Measurements from ENCODE around the gene UCKL1.

The UCKL1 gene

DNA sequence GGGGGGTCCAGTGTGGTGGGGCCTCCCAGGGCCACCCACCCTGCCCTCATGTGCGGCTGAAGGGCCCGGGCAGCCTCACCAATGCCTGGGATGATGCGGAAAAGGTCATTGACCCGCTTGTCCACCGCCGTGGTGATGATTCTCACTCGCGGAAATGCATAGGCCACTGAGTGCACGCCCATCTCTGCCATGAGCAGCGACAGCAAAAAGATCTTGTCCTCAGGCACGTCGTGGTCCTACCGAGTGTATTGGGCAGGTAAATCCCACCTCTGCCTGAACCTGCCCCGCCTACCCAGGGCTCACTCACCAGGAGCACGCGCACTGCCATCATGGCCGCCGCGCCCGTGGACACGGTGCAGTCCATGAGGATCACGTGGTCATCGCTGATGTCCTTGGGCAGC, 16.1 kb downstream of the UCKL1 start:
- DNase-seq, result no peak
- Histone ChIP-seq H3K9me3 (no peaks in the 10 kb centered on the region), H3K27me3 (no peaks in the 10 kb centered on the region), H3K4me3 (no peak overlapping the region), H3K4me1 (peaks cover 0 to 9% (median 0%) of the 10 kb centered on the region in 4 donors), H3K36me3 (peaks cover 28 to 85% (median 66%) of the 10 kb centered on the region in 3 donors), H3K27ac (no peak overlapping the region)
- intact Hi-C loops (cut with DNase I; ENCODE audit: low total_unique reads), result no loop called here
- TF ChIP-seq, protein P1, sequence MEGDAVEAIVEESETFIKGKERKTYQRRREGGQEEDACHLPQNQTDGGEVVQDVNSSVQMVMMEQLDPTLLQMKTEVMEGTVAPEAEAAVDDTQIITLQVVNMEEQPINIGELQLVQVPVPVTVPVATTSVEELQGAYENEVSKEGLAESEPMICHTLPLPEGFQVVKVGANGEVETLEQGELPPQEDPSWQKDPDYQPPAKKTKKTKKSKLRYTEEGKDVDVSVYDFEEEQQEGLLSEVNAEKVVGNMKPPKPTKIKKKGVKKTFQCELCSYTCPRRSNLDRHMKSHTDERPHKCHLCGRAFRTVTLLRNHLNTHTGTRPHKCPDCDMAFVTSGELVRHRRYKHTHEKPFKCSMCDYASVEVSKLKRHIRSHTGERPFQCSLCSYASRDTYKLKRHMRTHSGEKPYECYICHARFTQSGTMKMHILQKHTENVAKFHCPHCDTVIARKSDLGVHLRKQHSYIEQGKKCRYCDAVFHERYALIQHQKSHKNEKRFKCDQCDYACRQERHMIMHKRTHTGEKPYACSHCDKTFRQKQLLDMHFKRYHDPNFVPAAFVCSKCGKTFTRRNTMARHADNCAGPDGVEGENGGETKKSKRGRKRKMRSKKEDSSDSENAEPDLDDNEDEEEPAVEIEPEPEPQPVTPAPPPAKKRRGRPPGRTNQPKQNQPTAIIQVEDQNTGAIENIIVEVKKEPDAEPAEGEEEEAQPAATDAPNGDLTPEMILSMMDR (IDR thresholded peaks at IDR 0.05), result no peak

- Histone ChIP-seq H3K36me3 (peaks cover 22 to 85% (median 66%) of the 10 kb centered on the region in 3 donors), H3K27ac (no peak overlapping the region), H3K4me3 (no peak overlapping the region), H3K4me1 (peaks cover 0 to 9% (median 0%) of the 10 kb centered on the region in 4 donors), H3K27me3 (no peaks in the 10 kb centered on the region), H3K9me3 (no peaks in the 10 kb centered on the region)
- TF ChIP-seq, protein P1 (IDR thresholded peaks at IDR 0.05), result no peak
- no peak for DNase-seq
- intact Hi-C loops (cut with DNase I; ENCODE audit: low total_unique reads), result no loop called here
These were observed 16.9 kb downstream of the UCKL1 start for GRCh38 chr20:63939061-63939935.

- no peak overlapping the region for H3K27ac ChIP-seq
- DNase-seq, result no peak
- TF ChIP-seq, protein P1 (IDR thresholded peaks at IDR 0.05), result no peak
- intact Hi-C loops (cut with DNase I; ENCODE audit: low total_unique reads), result no loop called here
- no peaks in the 10 kb centered on the region for H3K27me3 ChIP-seq
- peaks cover 13 to 85% (median 51%) of the 10 kb centered on the region in 3 donors for H3K36me3 ChIP-seq
- no peaks in the 10 kb centered on the region for H3K4me1 ChIP-seq
- no peaks in the 10 kb centered on the region for H3K9me3 ChIP-seq
- H3K4me3 ChIP-seq, result no peak overlapping the region
These were observed 18.6 kb downstream of the UCKL1 start for GRCh38 chr20:63937596-63937995.

GRCh38 chr20:63935447-63935846, 20.8 kb downstream of the UCKL1 start:
- no peak overlapping the region for H3K27ac ChIP-seq
- intact Hi-C loops (cut with DNase I; ENCODE audit: low total_unique reads), result no loop called here
- H3K9me3 ChIP-seq, result no peaks in the 10 kb centered on the region
- TF ChIP-seq, protein P1 (IDR thresholded peaks at IDR 0.05), result no peak
- no peak for DNase-seq
- no peaks in the 10 kb centered on the region for H3K4me1 ChIP-seq
- peaks cover 26 to 92% (median 62%) of the 10 kb centered on the region in 3 donors for H3K36me3 ChIP-seq
- H3K27me3 ChIP-seq, result no peaks in the 10 kb centered on the region
- no peak overlapping the region for H3K4me3 ChIP-seq

DNA sequence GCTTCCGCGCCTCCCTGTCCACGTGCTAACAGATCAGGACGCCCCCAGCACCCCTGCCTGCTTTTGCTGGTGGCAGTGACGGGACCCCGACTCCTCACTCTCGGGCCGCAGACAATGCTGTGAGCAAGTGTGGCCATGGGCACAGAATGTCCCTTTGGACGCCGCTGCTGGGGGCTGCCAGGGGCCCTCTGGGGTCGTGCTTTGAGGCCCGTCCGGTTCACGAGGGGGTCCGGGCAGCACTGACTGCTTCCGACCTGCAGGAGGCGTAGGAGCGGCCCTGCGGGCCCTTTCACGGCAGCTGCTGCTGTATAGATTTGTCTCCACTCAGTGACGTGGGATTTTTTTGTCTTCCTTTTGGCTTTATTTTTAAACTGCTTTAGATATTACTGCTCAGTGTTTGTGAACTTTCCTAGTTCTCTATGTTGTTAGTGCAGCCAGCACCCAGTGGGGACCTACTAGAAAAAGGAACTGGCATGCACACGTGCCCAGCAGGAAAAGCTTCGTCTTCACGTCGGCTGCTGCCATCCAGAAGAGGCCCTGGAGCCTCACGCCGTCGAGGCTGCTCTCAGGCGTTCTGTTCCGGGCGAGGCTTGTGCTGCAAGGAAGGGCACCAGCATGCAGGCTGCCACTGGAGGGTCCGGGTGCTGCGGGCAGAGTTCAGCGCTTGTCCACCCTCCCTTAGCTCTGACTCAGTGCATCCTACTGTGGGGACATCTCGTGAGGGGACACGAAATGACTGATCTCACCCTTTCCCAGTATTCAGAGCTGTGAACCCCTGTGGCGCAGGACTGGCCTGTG, 21.7 kb downstream of the UCKL1 start:
- intact Hi-C loops (cut with DNase I; ENCODE audit: low total_unique reads), result no loop called here
- Histone ChIP-seq H3K9me3 (no peaks in the 10 kb centered on the region), H3K27me3 (no peaks in the 10 kb centered on the region), H3K4me1 (no peaks in the 10 kb centered on the region), H3K27ac (no peak overlapping the region), H3K4me3 (no peak overlapping the region), H3K36me3 (peaks cover 32 to 92% (median 64%) of the 10 kb centered on the region in 3 donors)
- DNase-seq, result no peak
- TF ChIP-seq, protein P1 (IDR thresholded peaks at IDR 0.05), result no peak
